Activated gamma-delta T cell (primary cell): Measurements from ENCODE around the gene SHISAL2A.
A peak's percentile ranks its signal among the peaks of the same experiment; 100 is the strongest.

Experiments used
- DNase-seq: peaks from one replicate; lab custom pipeline; 2025; lab: John Stamatoyannopoulos, UW
- total RNA-seq, 2 donors: gene quantifications; one replicate each; lab custom pipeline; 2026; lab: John Stamatoyannopoulos, UW

The SHISAL2A gene
- 17.4 to 22.2 reads per million in 2 donors for total RNA-seq

- DNase-seq = peak; percentile 53
Observed at GRCh38 chr1:52632732-52633290, at the start of gene SHISAL2A. SHISAL2A (plus strand) TSS chr1:52633168; CDS start chr1:52633494, 326 bp downstream.

- DNase-seq = no peak
Observed at GRCh38 chr1:52585474-52585873, 47.5 kb upstream of the SHISAL2A start.

GRCh38 chr1:52588027-52588426 is 44.9 kb upstream of the SHISAL2A start:
- DNase-seq = no peak

- no peak for DNase-seq
Observed at GRCh38 chr1:52588535-52588934, 44.4 kb upstream of the SHISAL2A start.

- no peak for DNase-seq
Observed at GRCh38 chr1:52590266-52590665, 42.7 kb upstream of the SHISAL2A start.

GRCh38 chr1:52592637-52593323 is 40.2 kb upstream of the SHISAL2A start:
- no peak for DNase-seq

GRCh38 chr1:52593495-52593894 is 39.5 kb upstream of the SHISAL2A start:
- no peak for DNase-seq

- no peak for DNase-seq
Observed at GRCh38 chr1:52595061-52595460, 37.9 kb upstream of the SHISAL2A start.

- no peak for DNase-seq
Observed at GRCh38 chr1:52597912-52598311, 35.1 kb upstream of the SHISAL2A start.

- DNase-seq = no peak
Observed at GRCh38 chr1:52598729-52599128, 34.2 kb upstream of the SHISAL2A start.

GRCh38 chr1:52599236-52599635 is 33.7 kb upstream of the SHISAL2A start:
- DNase-seq = no peak

GRCh38 chr1:52600533-52601179 is 32.3 kb upstream of the SHISAL2A start:
- no peak for DNase-seq

GRCh38 chr1:52601519-52601918 is 31.4 kb upstream of the SHISAL2A start:
- no peak for DNase-seq

- peak; percentile 57 for DNase-seq
Observed at GRCh38 chr1:52601991-52602855, 30.7 kb upstream of the SHISAL2A start, which contains the start of gene GPX7. GPX7 (plus strand) TSS chr1:52602371; CDS start chr1:52602410, 39 bp downstream.

- DNase-seq = no peak
Observed at GRCh38 chr1:52602856-52603600, 29.9 kb upstream of the SHISAL2A start.

- DNase-seq = no peak
Observed at GRCh38 chr1:52603630-52604029, 29.3 kb upstream of the SHISAL2A start.

- no peak for DNase-seq
Observed at GRCh38 chr1:52604063-52604770, 28.8 kb upstream of the SHISAL2A start.

- DNase-seq = no peak
Observed at GRCh38 chr1:52613636-52614373, 19.2 kb upstream of the SHISAL2A start.

- DNase-seq = no peak
Observed at GRCh38 chr1:52614671-52615070, 18.3 kb upstream of the SHISAL2A start.

GRCh38 chr1:52615489-52616042 is 17.4 kb upstream of the SHISAL2A start:
- DNase-seq = no peak
